Activated CD4-positive, alpha-beta T cell treated with anti-CD3 and anti-CD28 coated beads for 24 hours (primary cell): ENCODE data around the gene NOL7.
A peak's percentile ranks its signal among the peaks of the same experiment; 100 is the strongest.

ENCODE experiments used
- DNase-seq, 2 donors: peaks; one replicate each; pipeline ENCODE4 v3.0.0-alpha.2; 2020; ENCODE audit warnings: low read depth in 2 of 2

The NOL7 gene

DNA sequence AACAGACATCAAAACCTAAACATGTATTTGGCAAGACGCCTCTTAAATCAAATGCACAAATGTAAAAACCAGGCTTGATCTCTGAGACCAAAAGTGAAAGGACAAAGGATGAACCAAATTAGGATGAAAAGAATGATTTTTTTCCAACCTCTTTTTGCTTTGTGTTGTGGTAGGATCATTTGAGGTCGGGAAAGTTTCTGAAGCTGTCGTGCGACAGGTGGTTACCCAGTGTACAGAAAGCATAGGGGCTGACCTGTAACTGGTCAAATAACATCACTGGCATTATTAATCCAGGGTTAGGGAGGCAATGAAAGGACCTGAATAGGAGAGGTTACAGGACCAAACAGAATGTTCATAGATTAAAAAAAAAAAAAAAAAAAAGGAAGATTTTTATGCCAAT, 18.1 kb upstream of the NOL7 start:
- DNase-seq, result no peak

- no peak for DNase-seq
Observed at GRCh38 chr6:13600036-13600435, 15.1 kb upstream of the NOL7 start.

DNA sequence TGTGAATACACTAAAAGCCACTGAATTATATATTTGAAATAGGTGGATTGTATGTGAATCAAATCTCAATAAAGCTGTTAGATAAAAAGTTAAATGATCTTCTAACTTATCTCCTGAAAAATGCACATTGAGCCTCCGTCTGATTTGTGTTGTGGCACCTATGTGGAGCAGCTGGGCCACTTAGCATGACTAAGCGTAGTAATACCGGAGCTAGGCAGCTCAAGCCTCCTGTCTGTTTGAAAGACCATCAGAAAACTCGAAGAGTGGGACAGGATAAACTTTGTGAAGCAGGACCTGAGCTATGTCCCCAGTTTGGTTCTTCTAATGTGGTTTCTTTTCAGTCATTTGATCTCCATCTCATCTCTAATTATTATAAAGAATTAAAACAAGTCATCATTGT, 11.0 kb upstream of the NOL7 start:
- no peak for DNase-seq

DNA sequence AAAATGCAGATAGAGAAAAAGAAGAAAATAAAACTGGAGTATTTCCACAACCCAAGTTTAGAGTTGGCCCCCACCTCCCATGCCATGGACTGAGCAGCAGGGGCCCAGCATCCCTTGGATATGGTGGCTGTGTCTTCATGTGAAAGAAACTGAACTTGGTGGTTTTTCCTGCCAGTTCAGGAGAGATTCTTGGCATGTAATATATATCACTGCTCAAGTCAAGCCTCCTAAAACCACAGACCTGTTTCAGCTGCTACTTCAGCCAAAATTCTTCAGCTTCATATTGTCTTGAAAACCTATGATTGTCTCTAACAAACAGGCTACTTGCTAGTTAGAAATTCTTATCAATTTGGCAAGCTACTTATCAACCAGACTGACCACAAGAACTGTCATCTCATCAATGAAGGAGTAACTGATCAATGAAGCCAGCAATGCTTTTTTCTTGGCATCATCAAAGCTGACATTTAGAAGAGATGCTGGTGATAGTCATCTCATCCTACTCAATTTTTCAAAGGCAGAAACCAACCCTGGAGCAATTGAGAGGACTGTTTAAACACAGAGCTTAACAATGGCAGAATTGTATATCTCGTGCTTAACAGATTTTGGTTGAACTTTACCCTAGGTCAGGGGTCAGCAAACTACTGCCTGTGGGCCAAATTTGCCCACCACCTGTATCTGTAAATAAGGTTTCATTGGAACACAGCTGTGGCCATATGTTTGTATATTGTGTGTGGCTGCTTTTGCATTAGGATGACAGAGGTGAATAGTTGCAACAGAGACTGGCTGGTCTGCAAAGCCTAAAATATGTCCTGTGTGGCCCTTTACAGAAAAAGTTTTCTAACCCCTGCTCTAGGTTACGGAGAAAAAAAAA, 10.4 kb upstream of the NOL7 start:
- DNase-seq, result no peak

DNA sequence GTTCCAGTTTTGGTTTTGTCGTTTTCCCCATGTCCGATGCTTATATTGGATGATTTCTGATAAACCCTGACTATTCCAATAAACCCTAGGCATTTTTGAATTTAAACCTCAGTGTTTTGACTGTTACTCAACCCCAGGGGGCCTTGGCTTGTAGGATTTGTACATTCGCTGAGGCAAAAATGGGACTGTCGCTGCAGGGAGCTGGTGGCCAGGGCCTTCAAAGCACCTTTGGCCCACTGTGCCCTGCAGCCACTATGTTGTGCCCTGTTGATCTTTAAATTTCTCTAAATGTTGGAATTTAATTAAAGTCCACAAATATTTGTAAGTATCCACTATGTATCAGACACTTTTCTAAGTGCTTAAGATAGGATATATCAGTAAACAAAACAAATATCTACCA, 9.5 kb upstream of the NOL7 start:
- no peak for DNase-seq

DNA sequence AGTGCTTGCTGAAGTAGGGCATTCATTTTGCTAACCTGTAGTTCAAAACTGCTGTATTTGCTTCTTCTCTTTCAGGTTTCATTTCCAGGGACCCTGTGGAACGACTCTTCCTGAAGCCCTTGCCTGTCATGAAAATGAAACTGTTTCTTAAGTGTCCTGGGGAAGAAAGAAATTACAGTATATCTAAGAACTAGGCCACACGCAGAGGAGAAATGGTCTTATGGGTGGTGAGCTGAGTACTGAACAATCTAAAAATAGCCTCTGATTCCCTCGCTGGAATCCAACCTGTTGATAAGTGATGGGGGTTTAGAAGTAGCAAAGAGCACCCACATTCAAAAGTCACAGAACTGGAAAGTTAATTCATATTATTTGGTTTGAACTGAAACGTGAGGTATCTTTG, 3.4 kb upstream of the NOL7 start:
- no peak for DNase-seq

DNA sequence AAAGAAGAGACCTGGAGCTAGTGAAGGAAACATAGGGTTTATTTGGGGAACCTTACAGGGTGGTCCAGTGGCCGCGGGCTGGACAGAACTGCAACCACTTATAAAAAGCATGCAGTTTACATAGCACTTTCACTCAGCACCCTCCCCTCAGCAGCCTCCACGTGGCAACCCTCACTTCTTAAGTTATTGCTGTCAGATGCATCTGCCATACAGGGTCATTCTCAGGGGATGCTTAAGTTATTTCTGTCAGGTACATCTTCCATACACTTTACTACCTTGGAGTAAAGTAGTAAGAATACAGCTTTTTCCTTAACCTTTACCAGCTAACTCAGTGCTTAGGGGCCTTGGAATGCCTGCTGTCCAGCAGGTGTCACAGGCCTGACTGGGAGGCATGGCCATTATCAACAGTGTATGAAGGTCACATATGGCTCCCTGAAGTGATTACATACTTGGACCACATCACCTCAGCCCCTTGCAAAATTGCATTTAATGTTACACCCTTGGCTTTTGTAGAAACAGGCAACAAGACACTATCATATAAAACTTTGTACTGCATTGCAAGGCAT, 2.0 kb upstream of the NOL7 start:
- no peak for DNase-seq

- DNase-seq, result peak in 1 of 2 donors; percentile 25
Observed at GRCh38 chr6:13614126-13614925, 809 bp upstream of the NOL7 start.

DNA sequence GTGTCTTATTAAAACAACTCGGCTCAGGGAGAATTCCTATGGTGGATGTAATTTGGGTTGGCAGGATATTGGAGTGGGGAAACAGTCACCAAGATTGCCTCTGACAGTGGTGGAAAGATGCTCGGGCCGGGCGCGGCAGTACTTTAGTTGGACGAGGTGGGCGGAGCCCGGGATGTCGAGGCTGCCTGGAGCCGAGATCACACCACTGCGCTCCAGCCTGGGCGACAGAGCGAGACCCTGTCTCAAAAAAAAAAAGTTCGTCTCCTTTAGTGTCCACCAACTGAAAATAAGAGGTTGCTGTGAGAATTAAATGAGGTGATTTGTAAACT, 621 bp downstream of the NOL7 start:
- DNase-seq, result peak in 1 of 2 donors; percentile 27

- DNase-seq, result no peak
Observed at GRCh38 chr6:13617066-13617465, 1.9 kb downstream of the NOL7 start.

DNA sequence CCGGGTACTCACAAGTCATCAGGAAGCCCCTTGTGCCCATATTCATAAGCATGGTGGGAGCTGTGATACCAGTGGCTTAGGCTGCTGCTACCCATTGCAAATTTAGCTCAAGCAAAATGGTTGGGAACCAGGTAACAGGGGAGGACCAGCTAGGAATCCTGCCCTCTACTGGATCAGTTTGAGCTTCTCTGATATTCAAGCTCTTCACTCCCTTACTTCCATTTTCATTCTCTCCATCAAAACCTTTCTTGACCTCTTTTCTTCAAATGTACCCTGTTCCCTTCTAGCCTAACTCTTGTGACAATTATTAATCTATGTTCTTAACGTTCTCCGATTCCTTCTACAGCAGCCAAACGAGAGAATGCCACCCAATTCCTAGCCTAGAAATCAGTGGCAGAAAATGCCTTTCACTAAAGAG, 9.7 kb downstream of the NOL7 start:
- DNase-seq, result no peak

DNA sequence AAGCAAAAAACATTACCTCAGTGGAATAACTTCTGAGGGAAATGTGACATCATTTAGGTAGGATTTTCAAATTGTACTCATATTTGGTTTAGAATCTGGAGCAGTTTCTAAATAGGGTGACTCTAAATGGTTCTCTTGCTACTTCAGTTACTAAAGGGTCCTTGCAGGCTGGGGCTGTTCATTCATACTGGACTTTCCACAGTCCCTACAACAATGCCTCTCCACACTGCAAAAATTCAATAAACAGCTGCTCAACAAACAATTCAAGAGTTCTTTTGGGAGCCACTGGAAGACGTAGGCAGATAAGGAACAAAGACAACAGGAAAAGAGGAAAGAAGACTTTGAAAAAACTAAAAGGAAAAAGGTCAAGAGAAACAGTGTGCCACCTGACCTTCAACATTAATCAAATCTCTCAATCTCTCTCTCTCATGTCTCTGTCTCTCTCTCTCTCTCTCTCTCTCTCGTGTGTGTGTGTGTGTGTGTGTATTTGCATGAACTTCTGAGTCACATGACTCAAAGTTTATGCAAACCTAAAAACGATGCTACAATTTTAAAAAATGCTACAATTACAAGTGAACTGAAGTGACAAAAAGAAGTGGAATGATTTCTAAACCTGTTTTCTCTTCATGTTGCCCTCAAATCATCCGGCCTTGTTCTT, 14.5 kb downstream of the NOL7 start:
- no peak for DNase-seq

- no peak for DNase-seq
Observed at GRCh38 chr6:13630499-13630898, 15.4 kb downstream of the NOL7 start.

DNA sequence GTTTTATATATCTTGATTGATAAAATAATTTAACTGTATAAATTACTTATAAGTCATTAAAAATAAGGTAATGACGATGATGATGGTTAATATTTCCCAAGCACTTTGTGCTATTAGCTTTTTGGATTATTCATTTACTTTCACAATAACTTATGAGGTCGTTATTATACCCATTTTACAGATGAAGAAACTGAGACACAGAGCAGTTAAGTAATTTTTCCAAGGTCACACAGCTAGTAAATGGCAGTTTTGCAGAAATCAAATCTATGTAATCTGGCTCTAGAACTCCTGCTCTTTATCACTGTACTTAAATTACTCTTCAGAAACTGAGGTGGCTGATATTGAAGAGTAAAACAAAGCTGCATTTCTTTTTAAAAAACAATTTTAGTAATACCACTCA, 18.2 kb downstream of the NOL7 start:
- DNase-seq, result no peak

DNA sequence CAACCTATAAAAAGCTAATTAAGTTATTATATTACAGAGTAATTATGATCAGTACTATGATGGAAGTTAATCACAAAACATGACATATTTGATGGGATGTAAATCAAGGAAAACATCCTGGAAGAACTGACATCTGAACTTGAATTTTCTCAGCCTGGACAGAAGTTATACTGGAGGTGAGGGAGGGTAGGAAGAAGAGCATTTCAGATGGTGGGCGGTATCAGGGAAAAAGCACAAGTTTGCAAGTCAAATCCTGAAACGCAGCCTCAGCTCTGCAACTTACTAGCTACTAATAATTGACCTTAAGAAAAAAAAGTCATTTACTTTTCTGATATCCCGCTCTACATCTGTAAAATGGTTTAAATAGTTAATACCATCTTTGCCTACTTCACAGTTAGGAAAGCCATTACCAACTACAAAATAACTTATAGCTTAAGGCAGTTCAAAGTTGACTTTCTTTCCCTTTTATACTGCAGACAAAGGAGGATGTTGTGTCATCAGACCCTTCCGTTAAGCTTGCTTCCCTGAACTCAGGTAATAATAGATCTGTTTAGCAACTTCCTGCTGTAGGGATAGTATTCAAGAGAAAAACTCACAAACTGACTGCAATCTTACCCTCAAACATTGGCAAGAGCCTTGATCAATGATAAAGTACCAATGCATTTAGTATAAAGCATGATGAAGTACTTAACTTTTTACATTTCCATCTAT, 21.0 kb downstream of the NOL7 start:
- DNase-seq, result no peak

- no peak for DNase-seq
Observed at GRCh38 chr6:13638014-13638413, 22.9 kb downstream of the NOL7 start.

- no peak for DNase-seq
Observed at GRCh38 chr6:13638626-13639025, 23.5 kb downstream of the NOL7 start.

DNA sequence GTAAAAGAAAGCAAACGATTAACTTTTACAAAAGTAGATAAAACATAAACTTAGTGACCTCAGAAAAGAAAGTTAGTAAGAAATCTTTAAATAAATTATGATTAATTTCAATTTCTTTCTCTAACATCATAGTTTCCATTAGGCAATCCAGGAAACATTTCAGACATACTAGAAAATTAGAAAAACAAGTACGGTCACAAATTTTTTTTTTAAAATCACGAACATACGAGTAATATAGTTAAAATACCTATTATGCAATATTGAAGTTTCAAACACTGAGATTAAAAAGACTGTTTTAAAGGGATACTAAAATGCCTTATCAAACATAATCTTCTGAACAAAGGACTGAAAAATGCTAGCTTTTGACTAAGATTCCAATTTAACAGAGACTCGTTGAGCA, 26.2 kb downstream of the NOL7 start:
- no peak for DNase-seq

- DNase-seq, result no peak
Observed at GRCh38 chr6:13643125-13643524, 28.0 kb downstream of the NOL7 start.

DNA sequence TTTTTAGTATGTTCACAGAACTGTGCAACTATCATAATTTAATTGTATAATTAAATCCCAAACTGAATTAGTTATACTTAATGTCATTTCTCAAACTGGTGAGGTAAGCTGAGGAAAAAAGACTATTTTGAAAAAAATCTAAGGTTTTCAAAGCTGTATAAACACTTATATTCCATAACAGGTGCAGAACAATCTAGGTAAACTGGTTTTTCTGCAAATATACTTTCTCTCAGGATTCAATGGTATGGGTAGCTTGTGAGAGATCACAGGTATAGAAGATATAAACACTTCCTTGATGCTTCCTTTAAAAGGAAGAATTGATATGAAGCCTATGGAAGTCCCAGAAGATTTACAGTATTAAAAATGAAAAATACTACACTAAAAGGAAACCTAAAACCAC, 33.7 kb downstream of the NOL7 start:
- DNase-seq, result no peak

DNA sequence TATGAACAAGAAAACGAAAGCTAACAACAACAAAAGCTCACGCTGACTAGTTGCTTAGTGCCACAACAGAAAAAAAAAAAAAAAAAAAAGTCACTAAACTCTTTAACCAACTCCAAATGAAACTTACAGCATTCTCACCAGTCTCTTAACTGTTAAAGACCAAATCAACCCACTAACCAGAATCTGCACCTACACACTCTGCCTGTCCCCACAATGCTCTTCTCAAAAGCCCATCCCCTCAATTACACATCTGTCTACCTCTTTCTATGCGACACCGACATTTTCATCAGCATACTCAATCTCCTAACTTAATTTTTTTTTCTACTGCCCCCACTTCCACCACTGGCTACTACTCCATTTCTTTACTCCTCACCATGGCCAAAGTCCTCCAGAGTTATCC, 34.3 kb downstream of the NOL7 start:
- DNase-seq, result no peak

DNA sequence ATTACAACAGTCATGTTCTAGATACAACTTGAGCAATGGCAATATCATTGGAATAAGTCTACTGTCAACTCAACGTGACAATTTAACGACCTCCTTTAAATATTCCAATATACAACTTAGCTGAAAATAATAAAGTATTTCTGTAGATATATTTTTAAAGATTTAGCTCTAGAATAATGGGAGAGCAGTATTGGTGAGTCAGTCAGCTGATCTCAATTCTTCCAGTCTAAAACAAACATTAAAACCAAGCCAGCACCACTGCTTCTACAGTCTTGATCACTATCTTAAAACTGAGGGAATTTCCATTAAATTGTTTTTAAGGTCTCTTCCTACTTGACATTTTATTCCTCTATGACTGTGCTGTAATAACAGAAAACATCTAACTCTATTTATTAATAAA, 38.2 kb downstream of the NOL7 start:
- DNase-seq, result no peak
